Left ventricle myocardium inferior (tissue), 1 donor: ENCODE data around the gene FRYL. TPM values are rescaled to one million over a fixed set of nuclear protein-coding genes. Genes with fewer than 3 reads are reported as not detected.
A peak's percentile ranks its signal among the peaks of the same experiment; 100 is the strongest.
"Not testable (repeated sequence)": the region's sequence is repeated elsewhere in the genome, so short reads cannot be mapped to it uniquely, and the experiment has no call there.

Source experiments
- DNase-seq: peaks from one replicate; pipeline ENCODE4 v3.0.0-alpha.2; 2020
- H3K27ac ChIP-seq: fragments of 200-600 bp; replicated peaks from 2 replicates; pipeline ENCODE4 v1.8.0; 2021
- H3K27me3 ChIP-seq: fragments of 200-600 bp; 2 replicates; pipeline ENCODE4 v1.8.0; 2021; ENCODE audit warnings: low read depth
- H3K36me3 ChIP-seq: fragments of 200-600 bp; 2 replicates; pipeline ENCODE4 v1.8.0; 2021
- H3K4me1 ChIP-seq: fragments of 200-600 bp; 2 replicates; pipeline ENCODE4 v1.8.0; 2021
- H3K4me3 ChIP-seq: fragments of 200-600 bp; 2 replicates; pipeline ENCODE4 v1.8.0; 2021; ENCODE audit warnings: mild to moderate bottlenecking, moderate library complexity
- H3K9me3 ChIP-seq: fragments of 200-600 bp; replicated peaks from 2 replicates; pipeline ENCODE4 v1.8.0; 2021
- CTCF ChIP-seq: fragments of 200-600 bp; IDR thresholded peaks from 2 replicates; pipeline ENCODE4 v1.8.0; 2021; ENCODE audit warnings: antibody characterized with exemption, mild to moderate bottlenecking, borderline replicate concordance
- intact Hi-C: fragments of 100-400 bp; cut with micrococcal nuclease; formaldehyde crosslinking; loops from one replicate; pipeline ENCODE4 v1.11.0; 2022
- total RNA-seq: library from RNA; stranded (reverse); fragmentation: NEBNext Ultra II Directional; extraction: Animal tissue kit (Norgen Biotek cat#: 25700); gene quantifications from one replicate; pipeline ENCODE4 v1.2.1, GENCODE V29; 2021
- donor health status: DM: no; HTN: yes; CAD: no; lungs with severe emphysema.

Gene FRYL
- total RNA-seq, 1 donor from 2014 or later, result 33.2 TPM

- TF ChIP-seq CTCF, result no peak
- no peak for DNase-seq
- no peaks in the 10 kb centered on the region for H3K36me3 ChIP-seq
- intact Hi-C loops, result no loop called here
- no peak overlapping the region for H3K4me3 ChIP-seq
- no peaks in the 10 kb centered on the region for H3K9me3 ChIP-seq
- H3K27me3 ChIP-seq, result no peaks in the 10 kb centered on the region
- no peaks in the 10 kb centered on the region for H3K4me1 ChIP-seq
- no peak overlapping the region for H3K27ac ChIP-seq
Measured at GRCh38 chr4:48813964-48814363, 33.9 kb upstream of the FRYL start.

- no peaks in the 10 kb centered on the region for H3K27me3 ChIP-seq
- no peak for DNase-seq
- no peaks in the 10 kb centered on the region for H3K36me3 ChIP-seq
- H3K9me3 ChIP-seq, result no peaks in the 10 kb centered on the region
- H3K4me1 ChIP-seq, result no peaks in the 10 kb centered on the region
- H3K27ac ChIP-seq, result no peak overlapping the region
- TF ChIP-seq CTCF, result no peak
- no peak overlapping the region for H3K4me3 ChIP-seq
- intact Hi-C loops, result no loop called here
Measured at GRCh38 chr4:48812866-48813265, 32.8 kb upstream of the FRYL start.

- Histone ChIP-seq H3K27me3 (no peaks in the 10 kb centered on the region), H3K27ac (peak overlapping the region; percentile 46), H3K4me1 (peaks cover 39% of the 10 kb centered on the region), H3K9me3 (no peaks in the 10 kb centered on the region), H3K4me3 (no peak overlapping the region), H3K36me3 (no peaks in the 10 kb centered on the region)
- no peak for TF ChIP-seq CTCF
- intact Hi-C loops, result no loop called here
- no peak for DNase-seq
Measured at GRCh38 chr4:48804584-48805301, 24.7 kb upstream of the FRYL start.

- H3K4me1 ChIP-seq, result peaks cover 48% of the 10 kb centered on the region
- no peaks in the 10 kb centered on the region for H3K36me3 ChIP-seq
- intact Hi-C loops, result no loop called here
- no peak overlapping the region for H3K4me3 ChIP-seq
- H3K27ac ChIP-seq, result peak overlapping the region; percentile 81
- no peak for DNase-seq
- H3K9me3 ChIP-seq, result no peaks in the 10 kb centered on the region
- no peak for TF ChIP-seq CTCF
- no peaks in the 10 kb centered on the region for H3K27me3 ChIP-seq
Measured at GRCh38 chr4:48801016-48801715, 21.1 kb upstream of the FRYL start.

- intact Hi-C loops, H3K9me3 ChIP-seq: not testable (repeated sequence)
- H3K4me1 ChIP-seq, result peaks cover 47% of the 10 kb centered on the region
Measured at GRCh38 chr4:48800155-48800554, 20.1 kb upstream of the FRYL start.

GRCh38 chr4:48799157-48799556, 19.1 kb upstream of the FRYL start:
- DNase-seq, result no peak
- H3K27me3 ChIP-seq, result no peaks in the 10 kb centered on the region
- no peak overlapping the region for H3K27ac ChIP-seq
- H3K36me3 ChIP-seq, result no peaks in the 10 kb centered on the region
- H3K9me3 ChIP-seq, result no peaks in the 10 kb centered on the region
- no peak for TF ChIP-seq CTCF
- H3K4me3 ChIP-seq, result no peak overlapping the region
- H3K4me1 ChIP-seq, result peaks cover 40% of the 10 kb centered on the region
- intact Hi-C loops, result no loop called here

More at GRCh38 chr4:48800155-48800554, 20.1 kb upstream of the FRYL start:
- not testable (repeated sequence) for H3K4me3 ChIP-seq, H3K27ac ChIP-seq, H3K27me3 ChIP-seq, H3K36me3 ChIP-seq, DNase-seq
